H9 (cell line): ENCODE results near the gene DOCK9. TPM values are rescaled to one million over a fixed set of nuclear protein-coding genes. Genes with fewer than 3 reads are reported as not detected.

Source experiments
- DNase-seq: peaks from one replicate; pipeline ENCODE4 v3.0.0-alpha.2; 2017
- H2AFZ ChIP-seq: one replicate; pipeline ENCODE4 v1.6.1; 2013; ENCODE audit warnings: mild to moderate bottlenecking, low read length, control low read depth, moderate library complexity
- H2AK5ac ChIP-seq: 2 replicates; pipeline ENCODE4 v1.6.1; 2013; ENCODE audit warnings: low read length, control low read depth, mixed read lengths; ENCODE audit not compliant: insufficient read length
- H2BK120ac ChIP-seq: one replicate; pipeline ENCODE4 v1.6.1; 2013; ENCODE audit warnings: low read depth, mild to moderate bottlenecking, low read length, control low read depth, inconsistent platforms; ENCODE audit not compliant: poor library complexity, severe bottlenecking
- H2BK12ac ChIP-seq: 2 replicates; pipeline ENCODE4 v1.6.1; 2013; ENCODE audit warnings: low read length, control low read depth, mixed read lengths, low read depth; ENCODE audit not compliant: insufficient read length
- H2BK15ac ChIP-seq: 2 replicates; pipeline ENCODE4 v1.6.1; 2013; ENCODE audit warnings: low read depth, low read length, control low read depth
- H2BK20ac ChIP-seq: one replicate; pipeline ENCODE4 v1.6.1; 2013; ENCODE audit warnings: low read depth, mild to moderate bottlenecking, low read length, control low read depth, inconsistent platforms; ENCODE audit not compliant: poor library complexity, severe bottlenecking
- H2BK5ac ChIP-seq: 2 replicates; pipeline ENCODE4 v1.6.1; 2013; ENCODE audit warnings: low read length, control low read depth, mixed read lengths; ENCODE audit not compliant: insufficient read length
- H3K14ac ChIP-seq: 2 replicates; pipeline ENCODE4 v1.6.1; 2013; ENCODE audit warnings: low read length, control low read depth; ENCODE audit not compliant: insufficient read depth
- H3K18ac ChIP-seq: 2 replicates; pipeline ENCODE4 v1.6.1; 2013; ENCODE audit warnings: low read depth, mild to moderate bottlenecking, mixed read lengths, low read length, control low read depth; ENCODE audit not compliant: insufficient read length
- H3K23ac ChIP-seq: 2 replicates; pipeline ENCODE4 v1.6.1; 2013; ENCODE audit warnings: low read length, control low read depth, mixed read lengths, low read depth; ENCODE audit not compliant: insufficient read length
- H3K23me2 ChIP-seq: 2 replicates; pipeline ENCODE4 v1.6.1; 2013; ENCODE audit warnings: low read depth, mild to moderate bottlenecking, mixed read lengths, low read length, control low read depth; ENCODE audit not compliant: insufficient read length, poor library complexity, severe bottlenecking
- H3K27ac ChIP-seq: 2 replicates; pipeline ENCODE4 v1.5.1; 2013; ENCODE audit warnings: low read length, control low read depth, mixed read lengths, low read depth; ENCODE audit not compliant: insufficient read length
- H3K27me3 ChIP-seq: 2 replicates; pipeline ENCODE4 v1.6.1; 2013; ENCODE audit warnings: low read length, control low read depth, inconsistent platforms; ENCODE audit not compliant: insufficient read depth
- H3K4ac ChIP-seq: 2 replicates; pipeline ENCODE4 v1.6.1; 2013; ENCODE audit warnings: low read depth, mild to moderate bottlenecking, control low read depth, inconsistent platforms, low read length, moderate library complexity
- H3K4me1 ChIP-seq: 2 replicates; pipeline ENCODE4 v1.6.1; 2013; ENCODE audit warnings: low read length, control low read depth, inconsistent platforms; ENCODE audit not compliant: insufficient read depth
- H3K4me2 ChIP-seq: 2 replicates; pipeline ENCODE4 v1.6.1; 2013; ENCODE audit warnings: low read length, control low read depth, mixed read lengths; ENCODE audit not compliant: insufficient read length, insufficient read depth
- H3K56ac ChIP-seq: 2 replicates; pipeline ENCODE4 v1.6.1; 2013; ENCODE audit warnings: low read depth, mild to moderate bottlenecking, mixed read lengths, low read length, control low read depth; ENCODE audit not compliant: insufficient read length
- H3K79me1 ChIP-seq: 2 replicates; pipeline ENCODE4 v1.6.1; 2013; ENCODE audit warnings: low read depth, mild to moderate bottlenecking, moderate library complexity, low read length, control low read depth, inconsistent platforms; ENCODE audit not compliant: insufficient read depth, poor library complexity, severe bottlenecking
- H3K79me2 ChIP-seq: 2 replicates; pipeline ENCODE4 v1.6.1; 2013; ENCODE audit warnings: low read length, control low read depth, inconsistent platforms; ENCODE audit not compliant: insufficient read depth
- H3K9ac ChIP-seq: 2 replicates; pipeline ENCODE4 v1.6.1; 2013; ENCODE audit warnings: low read length, control low read depth, mixed read lengths; ENCODE audit not compliant: insufficient read length; ENCODE audit errors: extremely low read depth
- H3K9me3 ChIP-seq: one replicate; pipeline ENCODE4 v1.6.1; 2013; ENCODE audit warnings: low read depth, low read length, inconsistent platforms; ENCODE audit not compliant: control insufficient read depth
- H3T11ph ChIP-seq: one replicate; pipeline ENCODE4 v1.6.1; 2013; ENCODE audit warnings: mild to moderate bottlenecking, low read length, control low read depth, inconsistent platforms
- H4K20me1 ChIP-seq: one replicate; pipeline ENCODE4 v1.6.1; 2013; ENCODE audit not compliant: control insufficient read depth, insufficient read length, insufficient read depth
- H4K5ac ChIP-seq: 2 replicates; pipeline ENCODE4 v1.6.1; 2013; ENCODE audit warnings: low read depth, mild to moderate bottlenecking, mixed read lengths, low read length, control low read depth; ENCODE audit not compliant: insufficient read length
- H4K8ac ChIP-seq: replicated peaks from 2 replicates; pipeline ENCODE4 v1.6.1; 2013; ENCODE audit warnings: low read length, control low read depth, mixed read lengths, low read depth; ENCODE audit not compliant: insufficient read length
- H4K91ac ChIP-seq: 2 replicates; pipeline ENCODE4 v1.6.1; 2013; ENCODE audit warnings: low read depth, mild to moderate bottlenecking, moderate library complexity, mixed read lengths, low read length, control low read depth; ENCODE audit not compliant: insufficient read length
- H3K27ac Mint-ChIP-seq, 3 experiments: 2 replicates in 2 of 3; 3 replicates in 1 of 3; pipeline ENCODE4 v1.8.0; 2020 to 2021; ENCODE audit warnings: mixed read lengths in 3 of 3, mild to moderate bottlenecking in 1 of 3, moderate library complexity in 1 of 3
- H3K27me3 Mint-ChIP-seq: 2 replicates; pipeline ENCODE4 v1.8.0; 2021; ENCODE audit warnings: low read depth, mild to moderate bottlenecking, moderate library complexity, mixed read lengths
- H3K36me3 Mint-ChIP-seq, 3 experiments: 2 replicates in 2 of 3; 3 replicates in 1 of 3; pipeline ENCODE4 v1.8.0; 2020 to 2021; ENCODE audit warnings: low read depth in 3 of 3, mixed read lengths in 3 of 3; ENCODE audit not compliant: insufficient read depth in 1 of 3
- H3K4me1 Mint-ChIP-seq, 2 experiments: 2 replicates each; pipeline ENCODE4 v1.8.0; 2020; ENCODE audit warnings: mixed read lengths in 2 of 2
- H3K4me3 Mint-ChIP-seq, 2 experiments: 2 replicates in 1 of 2; 3 replicates in 1 of 2; pipeline ENCODE4 v1.8.0; 2020 to 2021; ENCODE audit warnings: mild to moderate bottlenecking in 2 of 2, mixed read lengths in 2 of 2, moderate library complexity in 1 of 2
- H3K9me3 Mint-ChIP-seq, 2 experiments: 2 replicates in 1 of 2; 3 replicates in 1 of 2; pipeline ENCODE4 v1.8.0; 2020; ENCODE audit warnings: mild to moderate bottlenecking in 2 of 2, mixed read lengths in 2 of 2, moderate library complexity in 1 of 2
- CTCF ChIP-seq: fragments of 200-600 bp; sonication (generic); conservative IDR thresholded peaks from 3 replicates; pipeline ENCODE4 v1.8.0; 2021; ENCODE audit warnings: antibody characterized with exemption, mild to moderate bottlenecking
- WGBS: extraction: QIAGEN DNeasy Blood & Tissue Kit; methylation state at CpG from one replicate; pipeline ENCODE4 v1.1.7; 2013; ENCODE audit warnings: missing lambda C conversion rate, low lambda C conversion rate, mixed read lengths; ENCODE audit not compliant: insufficient read length; ENCODE audit errors: extremely low coverage; 5-methylcytosine and 5-hydroxymethylcytosine counted together
- total RNA-seq: library from RNA; stranded (reverse); gene quantifications from 2 replicates; pipeline ENCODE4 v1.2.1, GENCODE V29; 2021

Gene DOCK9
- total RNA-seq, 1 experiment from 2014 or later = 23.0 TPM

GRCh38 chr13:98961503-98962105 is 16.3 kb downstream of the DOCK9 start:
- WGBS = no CpG with 5 or more reads among the region's 7 CpGs
- Histone ChIP-seq H3T11ph (no peak overlapping the region), H2AFZ (no peak overlapping the region), H3K9ac (no peak overlapping the region), H3K79me2 (no peaks in the 10 kb centered on the region), H2BK5ac (no peak overlapping the region), H2AK5ac (no peak overlapping the region), H3K27ac (no peak overlapping the region), H4K5ac (no peak overlapping the region), H3K4me1 (0 out of 2 replicates have a peak, but pooled peaks cover 2% of the 10 kb centered on the region), H3K56ac (no peak overlapping the region), H3K79me1 (no peaks in the 10 kb centered on the region), H2BK15ac (no peak overlapping the region), H3K4me2 (no peak overlapping the region), H3K23ac (no peak overlapping the region), H2BK120ac (no peak overlapping the region), H4K8ac (no peak overlapping the region), H4K20me1 (no peaks in the 10 kb centered on the region), H3K4ac (no peak overlapping the region), H2BK20ac (no peak overlapping the region), H3K18ac (no peak overlapping the region), H2BK12ac (no peak overlapping the region), H3K9me3 (no peaks in the 10 kb centered on the region), H4K91ac (no peak overlapping the region), H3K14ac (no peak overlapping the region), H3K23me2 (no peaks in the 10 kb centered on the region), H3K27me3 (no peaks in the 10 kb centered on the region)
- Mint-ChIP-seq H3K9me3 (no peaks in the 10 kb centered on the region), H3K4me3 (no peak overlapping the region), H3K27me3 (no peaks in the 10 kb centered on the region), H3K36me3 (no peaks in the 10 kb centered on the region; a peak in 2 of 7 replicates), H3K27ac (no peak overlapping the region), H3K4me1 (peaks cover 9 to 19% of the 10 kb centered on the region in 2 experiments)
- no peak for TF ChIP-seq CTCF
- no peak for DNase-seq
